Liver (tissue), 9 donors: ENCODE results near the gene ZRANB1. TPM values are rescaled to one million over a fixed set of nuclear protein-coding genes. Genes with fewer than 3 reads are reported as not detected.

Experiments used
- DNase-seq: peaks from one replicate; pipeline ENCODE4 v3.0.0-alpha.2; 2017; ENCODE audit warnings: low spot score
- H3K27ac ChIP-seq, 2 donors: one replicate each; pipeline ENCODE4 v1.7.0; 2013; ENCODE audit warnings: inconsistent platforms in 2 of 2, low read length in 2 of 2, control low read depth in 1 of 2, low read depth in 1 of 2, mild to moderate bottlenecking in 1 of 2
- H3K27me3 ChIP-seq, 4 donors: one replicate each; pipeline versions ENCODE4 v1.6.1 to v1.7.0; 2013; ENCODE audit warnings: low read length in 3 of 4, inconsistent platforms in 1 of 4, mild to moderate bottlenecking in 1 of 4, moderate library complexity in 1 of 4; ENCODE audit not compliant: control insufficient read depth in 4 of 4, insufficient read depth in 4 of 4
- H3K36me3 ChIP-seq, 4 donors: one replicate each; pipeline versions ENCODE4 v1.6.1 to v1.7.0; 2013; ENCODE audit warnings: low read length in 3 of 4, mild to moderate bottlenecking in 3 of 4, low read depth in 1 of 4, moderate library complexity in 1 of 4; ENCODE audit not compliant: control insufficient read depth in 4 of 4, insufficient read depth in 3 of 4
- H3K4me1 ChIP-seq, 4 donors: one replicate each; pipeline versions ENCODE4 v1.6.1 to v1.7.0; 2013; ENCODE audit warnings: low read length in 3 of 4, mild to moderate bottlenecking in 3 of 4, moderate library complexity in 1 of 4; ENCODE audit not compliant: control insufficient read depth in 4 of 4, insufficient read depth in 4 of 4
- H3K4me3 ChIP-seq, 3 donors: one replicate each; pipeline versions ENCODE4 v1.6.1 to v1.7.0; 2013; ENCODE audit warnings: low read length in 3 of 3, control low read depth in 1 of 3, low read depth in 1 of 3, mild to moderate bottlenecking in 1 of 3
- H3K9ac ChIP-seq, 2 donors: one replicate each; pipeline ENCODE4 v1.7.0; 2013; ENCODE audit warnings: low read length in 2 of 2, mild to moderate bottlenecking in 2 of 2, moderate library complexity in 2 of 2, control low read depth in 1 of 2, low read depth in 1 of 2
- H3K9me3 ChIP-seq, 4 donors: one replicate each; pipeline versions ENCODE4 v1.6.1 to v1.7.0; 2013; ENCODE audit warnings: low read length in 3 of 4; ENCODE audit not compliant: control insufficient read depth in 4 of 4
- EGR1 ChIP-seq, 2 donors: IDR thresholded peaks; 2 replicates each; pipeline ENCODE4 v1.6.1; 2016 to 2018; ENCODE audit warnings: antibody characterized with exemption in 2 of 2, low read depth in 2 of 2
- FOXA1 ChIP-seq: IDR thresholded peaks from 2 replicates; pipeline ENCODE4 v1.6.1; 2016; ENCODE audit warnings: antibody characterized with exemption
- FOXA2 ChIP-seq: IDR thresholded peaks from 2 replicates; pipeline ENCODE4 v1.6.1; 2016; ENCODE audit warnings: antibody characterized with exemption
- GABPA ChIP-seq, 2 donors: IDR thresholded peaks in 1 of 2; conservative IDR thresholded peaks in 1 of 2; 2 replicates each; pipeline ENCODE4 v1.6.1; 2016; ENCODE audit warnings: antibody characterized with exemption in 2 of 2, mild to moderate bottlenecking in 1 of 2, moderate library complexity in 1 of 2
- HNF4A ChIP-seq, 2 donors: conservative IDR thresholded peaks; 2 replicates each; pipeline ENCODE4 v1.6.1; 2016; ENCODE audit warnings: antibody characterized with exemption in 2 of 2, mild to moderate bottlenecking in 2 of 2
- HNF4G ChIP-seq: IDR thresholded peaks from 2 replicates; pipeline ENCODE4 v1.6.1; 2016; ENCODE audit warnings: antibody characterized with exemption
- JUND ChIP-seq, 2 donors: IDR thresholded peaks; 2 replicates each; pipeline ENCODE4 v1.6.1; 2016; ENCODE audit warnings: antibody characterized with exemption in 2 of 2
- NR2F2 ChIP-seq: IDR thresholded peaks from 2 replicates; pipeline ENCODE4 v1.6.1; 2016; ENCODE audit warnings: antibody characterized with exemption
- RAD21 ChIP-seq, 2 donors: IDR thresholded peaks; 2 replicates each; pipeline ENCODE4 v1.6.1; 2016; ENCODE audit warnings: antibody characterized with exemption in 2 of 2, mild to moderate bottlenecking in 2 of 2
- RXRA ChIP-seq, 2 donors: IDR thresholded peaks; 2 replicates each; pipeline ENCODE4 v1.6.1; 2017 to 2018; ENCODE audit warnings: antibody characterized with exemption in 2 of 2, mild to moderate bottlenecking in 1 of 2
- SP1 ChIP-seq: IDR thresholded peaks from 2 replicates; pipeline ENCODE4 v1.6.1; 2018; ENCODE audit warnings: antibody characterized with exemption, mild to moderate bottlenecking
- TAF1 ChIP-seq: conservative IDR thresholded peaks from 2 replicates; pipeline ENCODE4 v1.6.1; 2016; ENCODE audit warnings: antibody characterized with exemption, mild to moderate bottlenecking
- YY1 ChIP-seq: IDR thresholded peaks from 2 replicates; pipeline ENCODE4 v1.6.1; 2016; ENCODE audit warnings: antibody characterized with exemption, mild to moderate bottlenecking
- WGBS: extraction: QIAGEN DNeasy Blood & Tissue Kit; methylation state at CpG from one replicate; pipeline ENCODE4 v1.1.7; 2013; 5-methylcytosine and 5-hydroxymethylcytosine counted together
- polyA plus RNA-seq, 2 donors: library from polyadenylated mRNA; stranded (reverse) in 1 of 2; unstranded in 1 of 2; fragments of 200-250 nt in 1 of 2; fragments of >200 nt in 1 of 2; fragmentation: Nextera tagmentation in 1 of 2; extraction: Ambion mirVana in 1 of 2; gene quantifications; one replicate each; pipeline versions ENCODE4 v1.2.1 to v1.2.3, GENCODE V29; 2013 to 2015
- total RNA-seq, 2 donors: library from RNA; depleted of rRNA; stranded (reverse); fragments of >200 nt; gene quantifications; one replicate each; pipeline ENCODE4 v1.2.3, GENCODE V29; 2014
- TF ChIP-seq, protein P1 (sequence below): IDR thresholded peaks from 2 replicates; pipeline ENCODE4 v1.6.1; 2016; ENCODE audit warnings: antibody characterized with exemption, mild to moderate bottlenecking
- TF ChIP-seq, protein P2 (sequence below): IDR thresholded peaks from 2 replicates; pipeline ENCODE4 v1.6.1; 2016; ENCODE audit warnings: antibody characterized with exemption
- TF ChIP-seq, protein P3 (sequence below): IDR thresholded peaks from 2 replicates; pipeline ENCODE4 v1.6.1; 2016; ENCODE audit warnings: antibody characterized with exemption
- TF ChIP-seq, protein P4 (sequence below): IDR thresholded peaks from 2 replicates; pipeline ENCODE4 v1.6.1; 2016; ENCODE audit warnings: antibody characterized with exemption
- TF ChIP-seq, protein P5 (sequence below): fragments of 150-350 bp; IDR thresholded peaks from 2 replicates; pipeline ENCODE4 v1.5.1; 2017; ENCODE audit warnings: improper control_type of control experiment, low read depth, low read length; ENCODE audit not compliant: missing input control
- donor health status: healthy.
- donor health status: healthy.
- donor health status: healthy.
- donor health status: healthy.
- donor health status: healthy.

ZRANB1 gene
- total and polyA plus RNA-seq, 4 donors: 6.2 to 32.5 (median 14.4) TPM

DNA sequence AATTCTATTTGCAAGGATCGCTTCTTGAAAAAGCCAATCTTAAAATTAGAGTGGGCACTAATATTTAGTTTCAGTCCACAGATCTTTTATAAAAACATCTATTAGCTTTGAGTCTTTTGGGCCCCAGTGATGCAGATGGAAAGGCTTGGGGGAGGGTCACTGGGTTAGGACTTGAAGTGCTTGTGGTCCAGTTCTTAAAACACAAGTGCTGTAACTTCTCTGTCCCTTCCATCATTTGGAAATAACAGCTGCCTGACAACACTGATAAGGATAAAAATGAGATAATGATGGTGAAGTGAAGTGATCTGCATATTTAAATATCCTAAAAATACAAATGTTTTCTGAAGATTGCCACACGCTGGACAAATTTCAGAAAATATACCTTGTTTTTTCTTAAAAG, 37.1 kb upstream of the ZRANB1 start:
- no peak overlapping the region for H3K4me3 ChIP-seq
- DNase-seq: no peak
- no peak overlapping the region for H3K27ac ChIP-seq
- 97% methylated on average over 2 of the region's 2 CpGs for WGBS
- H3K27me3 ChIP-seq: no peaks in the 10 kb centered on the region
- no peaks in the 10 kb centered on the region for H3K36me3 ChIP-seq
- H3K9ac ChIP-seq: no peak overlapping the region
- no peak for TF ChIP-seq FOXA2
- TF ChIP-seq FOXA1: no peak
- TF ChIP-seq, protein P1, sequence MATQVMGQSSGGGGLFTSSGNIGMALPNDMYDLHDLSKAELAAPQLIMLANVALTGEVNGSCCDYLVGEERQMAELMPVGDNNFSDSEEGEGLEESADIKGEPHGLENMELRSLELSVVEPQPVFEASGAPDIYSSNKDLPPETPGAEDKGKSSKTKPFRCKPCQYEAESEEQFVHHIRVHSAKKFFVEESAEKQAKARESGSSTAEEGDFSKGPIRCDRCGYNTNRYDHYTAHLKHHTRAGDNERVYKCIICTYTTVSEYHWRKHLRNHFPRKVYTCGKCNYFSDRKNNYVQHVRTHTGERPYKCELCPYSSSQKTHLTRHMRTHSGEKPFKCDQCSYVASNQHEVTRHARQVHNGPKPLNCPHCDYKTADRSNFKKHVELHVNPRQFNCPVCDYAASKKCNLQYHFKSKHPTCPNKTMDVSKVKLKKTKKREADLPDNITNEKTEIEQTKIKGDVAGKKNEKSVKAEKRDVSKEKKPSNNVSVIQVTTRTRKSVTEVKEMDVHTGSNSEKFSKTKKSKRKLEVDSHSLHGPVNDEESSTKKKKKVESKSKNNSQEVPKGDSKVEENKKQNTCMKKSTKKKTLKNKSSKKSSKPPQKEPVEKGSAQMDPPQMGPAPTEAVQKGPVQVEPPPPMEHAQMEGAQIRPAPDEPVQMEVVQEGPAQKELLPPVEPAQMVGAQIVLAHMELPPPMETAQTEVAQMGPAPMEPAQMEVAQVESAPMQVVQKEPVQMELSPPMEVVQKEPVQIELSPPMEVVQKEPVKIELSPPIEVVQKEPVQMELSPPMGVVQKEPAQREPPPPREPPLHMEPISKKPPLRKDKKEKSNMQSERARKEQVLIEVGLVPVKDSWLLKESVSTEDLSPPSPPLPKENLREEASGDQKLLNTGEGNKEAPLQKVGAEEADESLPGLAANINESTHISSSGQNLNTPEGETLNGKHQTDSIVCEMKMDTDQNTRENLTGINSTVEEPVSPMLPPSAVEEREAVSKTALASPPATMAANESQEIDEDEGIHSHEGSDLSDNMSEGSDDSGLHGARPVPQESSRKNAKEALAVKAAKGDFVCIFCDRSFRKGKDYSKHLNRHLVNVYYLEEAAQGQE: no peak
- no peak for TF ChIP-seq TAF1
- TF ChIP-seq, protein P2, sequence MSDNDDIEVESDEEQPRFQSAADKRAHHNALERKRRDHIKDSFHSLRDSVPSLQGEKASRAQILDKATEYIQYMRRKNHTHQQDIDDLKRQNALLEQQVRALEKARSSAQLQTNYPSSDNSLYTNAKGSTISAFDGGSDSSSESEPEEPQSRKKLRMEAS: no peak
- TF ChIP-seq HNF4A (conservative IDR thresholded peaks at IDR 0.05): no peak
- TF ChIP-seq, protein P3, sequence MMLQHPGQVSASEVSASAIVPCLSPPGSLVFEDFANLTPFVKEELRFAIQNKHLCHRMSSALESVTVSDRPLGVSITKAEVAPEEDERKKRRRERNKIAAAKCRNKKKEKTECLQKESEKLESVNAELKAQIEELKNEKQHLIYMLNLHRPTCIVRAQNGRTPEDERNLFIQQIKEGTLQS: no peak
- TF ChIP-seq, protein P4, sequence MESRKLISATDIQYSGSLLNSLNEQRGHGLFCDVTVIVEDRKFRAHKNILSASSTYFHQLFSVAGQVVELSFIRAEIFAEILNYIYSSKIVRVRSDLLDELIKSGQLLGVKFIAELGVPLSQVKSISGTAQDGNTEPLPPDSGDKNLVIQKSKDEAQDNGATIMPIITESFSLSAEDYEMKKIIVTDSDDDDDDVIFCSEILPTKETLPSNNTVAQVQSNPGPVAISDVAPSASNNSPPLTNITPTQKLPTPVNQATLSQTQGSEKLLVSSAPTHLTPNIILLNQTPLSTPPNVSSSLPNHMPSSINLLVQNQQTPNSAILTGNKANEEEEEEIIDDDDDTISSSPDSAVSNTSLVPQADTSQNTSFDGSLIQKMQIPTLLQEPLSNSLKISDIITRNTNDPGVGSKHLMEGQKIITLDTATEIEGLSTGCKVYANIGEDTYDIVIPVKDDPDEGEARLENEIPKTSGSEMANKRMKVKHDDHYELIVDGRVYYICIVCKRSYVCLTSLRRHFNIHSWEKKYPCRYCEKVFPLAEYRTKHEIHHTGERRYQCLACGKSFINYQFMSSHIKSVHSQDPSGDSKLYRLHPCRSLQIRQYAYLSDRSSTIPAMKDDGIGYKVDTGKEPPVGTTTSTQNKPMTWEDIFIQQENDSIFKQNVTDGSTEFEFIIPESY: no peak
- no peak for TF ChIP-seq HNF4G
- TF ChIP-seq JUND (IDR thresholded peaks at IDR 0.05): no peak
- no peak for TF ChIP-seq SP1
- TF ChIP-seq YY1: no peak
- no peak for TF ChIP-seq EGR1 (IDR thresholded peaks at IDR 0.05; ENCODE audit: low read depth in 2 of 2)
- TF ChIP-seq, protein P5, sequence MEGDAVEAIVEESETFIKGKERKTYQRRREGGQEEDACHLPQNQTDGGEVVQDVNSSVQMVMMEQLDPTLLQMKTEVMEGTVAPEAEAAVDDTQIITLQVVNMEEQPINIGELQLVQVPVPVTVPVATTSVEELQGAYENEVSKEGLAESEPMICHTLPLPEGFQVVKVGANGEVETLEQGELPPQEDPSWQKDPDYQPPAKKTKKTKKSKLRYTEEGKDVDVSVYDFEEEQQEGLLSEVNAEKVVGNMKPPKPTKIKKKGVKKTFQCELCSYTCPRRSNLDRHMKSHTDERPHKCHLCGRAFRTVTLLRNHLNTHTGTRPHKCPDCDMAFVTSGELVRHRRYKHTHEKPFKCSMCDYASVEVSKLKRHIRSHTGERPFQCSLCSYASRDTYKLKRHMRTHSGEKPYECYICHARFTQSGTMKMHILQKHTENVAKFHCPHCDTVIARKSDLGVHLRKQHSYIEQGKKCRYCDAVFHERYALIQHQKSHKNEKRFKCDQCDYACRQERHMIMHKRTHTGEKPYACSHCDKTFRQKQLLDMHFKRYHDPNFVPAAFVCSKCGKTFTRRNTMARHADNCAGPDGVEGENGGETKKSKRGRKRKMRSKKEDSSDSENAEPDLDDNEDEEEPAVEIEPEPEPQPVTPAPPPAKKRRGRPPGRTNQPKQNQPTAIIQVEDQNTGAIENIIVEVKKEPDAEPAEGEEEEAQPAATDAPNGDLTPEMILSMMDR: no peak
- no peak for TF ChIP-seq RAD21 (IDR thresholded peaks at IDR 0.05)
- TF ChIP-seq NR2F2: no peak
- peaks cover 4 to 29% (median 21%) of the 10 kb centered on the region in 4 donors for H3K4me1 ChIP-seq
- H3K9me3 ChIP-seq: no peaks in the 10 kb centered on the region

DNA sequence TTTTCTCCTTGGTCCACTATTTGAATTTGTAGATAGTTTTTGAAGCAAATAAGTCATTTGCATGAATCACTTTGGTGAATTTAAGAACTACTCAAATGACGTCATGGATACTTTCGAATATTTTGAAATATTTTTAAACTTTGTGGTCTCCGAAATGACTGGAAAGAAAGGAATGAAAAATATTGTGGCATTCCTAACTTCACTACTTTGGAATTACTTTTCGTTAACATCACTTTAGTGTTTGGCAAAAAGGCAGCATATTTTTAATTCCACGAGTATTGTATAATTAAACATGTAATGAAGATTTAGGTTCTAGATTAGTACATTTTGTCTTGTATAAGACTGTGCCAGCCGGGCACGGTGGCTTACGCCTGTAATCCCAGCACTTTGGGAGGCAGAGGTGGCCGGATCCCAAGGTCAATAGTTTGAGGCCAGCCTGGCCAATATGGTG, 35.3 kb upstream of the ZRANB1 start:
- Histone ChIP-seq H3K36me3 (no peaks in the 10 kb centered on the region), H3K9ac (no peak overlapping the region), H3K4me3 (no peak overlapping the region), H3K27ac (no peak overlapping the region), H3K9me3 (no peaks in the 10 kb centered on the region), H3K27me3 (no peaks in the 10 kb centered on the region), H3K4me1 (peaks cover 4 to 42% (median 30%) of the 10 kb centered on the region in 4 donors)
- no peak for DNase-seq
- TF ChIP-seq FOXA1 (no peak), RXRA (IDR thresholded peaks at IDR 0.05) (no peak), JUND (IDR thresholded peaks at IDR 0.05) (no peak), HNF4G (no peak), EGR1 (IDR thresholded peaks at IDR 0.05; ENCODE audit: low read depth in 2 of 2) (no peak), GABPA (IDR thresholded peaks at IDR 0.05 in 1 of 2, conservative IDR thresholded peaks at IDR 0.05 in 1 of 2) (no peak)
- 59% methylated on average over 9 of the region's 9 CpGs for WGBS
